HEK293 (cell line): ENCODE results near the gene C1QTNF2.

Experiments
- CTCF ChIP-seq: fragments of 450-650 bp; formaldehyde crosslinking; IDR thresholded peaks from 2 replicates; pipeline ENCODE4 v1.5.1; 2016; ENCODE audit warnings: missing biosample characterization, missing genetic modification characterization
- ZBTB49 ChIP-seq: fragments of 450-650 bp; formaldehyde crosslinking; IDR thresholded peaks from 2 replicates; pipeline ENCODE4 v1.5.1; 2016; ENCODE audit warnings: missing biosample characterization, missing genetic modification characterization, low read depth
- ZNF223 ChIP-seq: fragments of 450-650 bp; formaldehyde crosslinking; IDR thresholded peaks from 2 replicates; pipeline ENCODE4 v1.5.1; 2016; ENCODE audit warnings: missing biosample characterization, missing genetic modification characterization
- ZNF248 ChIP-seq: fragments of 450-650 bp; formaldehyde crosslinking; IDR thresholded peaks from 2 replicates; pipeline ENCODE4 v1.5.1; 2017; ENCODE audit warnings: missing biosample characterization, missing genetic modification characterization
- ZNF624 ChIP-seq: fragments of 450-650 bp; formaldehyde crosslinking; IDR thresholded peaks from 2 replicates; pipeline ENCODE4 v1.5.1; 2017; ENCODE audit warnings: missing biosample characterization, missing genetic modification characterization

GRCh38 chr5:160339406-160340130 is 30.9 kb downstream of the C1QTNF2 start:
- no peak for TF ChIP-seq CTCF (tag by site-specific recombination)
- TF ChIP-seq ZNF223 (tag by site-specific recombination) = no peak
- no peak for TF ChIP-seq ZNF624 (tag by site-specific recombination)
- TF ChIP-seq ZNF248 (tag by site-specific recombination) = no peak
- no peak for TF ChIP-seq ZBTB49 (tag by site-specific recombination)
